Astrocyte of the cerebellum (primary cell): Measurements from ENCODE around the gene SPATS2.

Experiments
- DNase-seq: peaks from one replicate; pipeline ENCODE4 v3.0.0-alpha.2; 2011; ENCODE audit warnings: low read depth
- H3K4me3 ChIP-seq: 2 replicates; pipeline ENCODE4 v1.5.1; 2011; ENCODE audit warnings: mild to moderate bottlenecking, low read depth, low read length, moderate library complexity
- in situ Hi-C: cut with HindIII; loops from 2 replicates; pipeline ENCODE4 v1.10.0; 2017; ENCODE audit warnings: low sequenced_read_pairs
- TF ChIP-seq, protein P1 (sequence below): IDR thresholded peaks from 2 replicates; pipeline ENCODE4 v1.5.1; 2012; ENCODE audit warnings: low read length, low read depth, moderate library complexity, mild to moderate bottlenecking; ENCODE audit errors: missing control alignments

The SPATS2 gene

DNA sequence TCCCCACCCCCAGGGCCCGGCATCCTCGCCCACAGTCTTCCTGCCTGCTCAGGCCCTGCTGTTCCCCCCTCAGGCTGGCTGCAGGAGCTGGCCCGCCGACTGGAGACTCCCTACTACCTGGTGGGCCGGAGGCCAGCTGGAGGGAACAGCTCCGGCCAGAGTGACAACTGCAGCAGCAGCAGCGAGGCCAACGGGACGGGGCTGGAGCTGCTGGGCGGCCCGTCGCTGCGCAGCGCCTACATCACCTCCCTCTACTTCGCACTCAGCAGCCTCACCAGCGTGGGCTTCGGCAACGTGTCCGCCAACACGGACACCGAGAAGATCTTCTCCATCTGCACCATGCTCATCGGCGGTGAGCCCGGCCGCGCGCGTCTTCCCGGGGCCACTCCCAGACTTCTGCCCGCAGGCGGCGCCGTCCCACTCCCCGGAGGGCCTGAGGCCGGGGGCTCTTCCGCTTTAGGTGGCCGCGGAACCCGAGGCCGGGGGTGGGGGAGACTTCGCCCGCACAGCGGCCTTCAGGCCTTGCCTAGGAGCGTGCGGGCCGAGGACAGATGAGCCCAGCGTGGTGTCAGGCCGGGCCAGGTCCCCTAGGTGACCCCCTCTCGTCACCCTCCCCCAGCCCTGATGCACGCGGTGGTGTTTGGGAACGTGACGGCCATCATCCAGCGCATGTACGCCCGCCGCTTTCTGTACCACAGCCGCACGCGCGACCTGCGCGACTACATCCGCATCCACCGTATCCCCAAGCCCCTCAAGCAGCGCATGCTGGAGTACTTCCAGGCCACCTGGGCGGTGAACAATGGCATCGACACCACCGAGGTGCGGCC, 181.8 kb downstream of the SPATS2 start:
- peak overlapping the region; percentile 20 for H3K4me3 ChIP-seq
- TF ChIP-seq, protein P1, sequence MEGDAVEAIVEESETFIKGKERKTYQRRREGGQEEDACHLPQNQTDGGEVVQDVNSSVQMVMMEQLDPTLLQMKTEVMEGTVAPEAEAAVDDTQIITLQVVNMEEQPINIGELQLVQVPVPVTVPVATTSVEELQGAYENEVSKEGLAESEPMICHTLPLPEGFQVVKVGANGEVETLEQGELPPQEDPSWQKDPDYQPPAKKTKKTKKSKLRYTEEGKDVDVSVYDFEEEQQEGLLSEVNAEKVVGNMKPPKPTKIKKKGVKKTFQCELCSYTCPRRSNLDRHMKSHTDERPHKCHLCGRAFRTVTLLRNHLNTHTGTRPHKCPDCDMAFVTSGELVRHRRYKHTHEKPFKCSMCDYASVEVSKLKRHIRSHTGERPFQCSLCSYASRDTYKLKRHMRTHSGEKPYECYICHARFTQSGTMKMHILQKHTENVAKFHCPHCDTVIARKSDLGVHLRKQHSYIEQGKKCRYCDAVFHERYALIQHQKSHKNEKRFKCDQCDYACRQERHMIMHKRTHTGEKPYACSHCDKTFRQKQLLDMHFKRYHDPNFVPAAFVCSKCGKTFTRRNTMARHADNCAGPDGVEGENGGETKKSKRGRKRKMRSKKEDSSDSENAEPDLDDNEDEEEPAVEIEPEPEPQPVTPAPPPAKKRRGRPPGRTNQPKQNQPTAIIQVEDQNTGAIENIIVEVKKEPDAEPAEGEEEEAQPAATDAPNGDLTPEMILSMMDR, result peak; percentile 52
- in situ Hi-C loops, result no loop called here
- no peak for DNase-seq

- in situ Hi-C loops, result no loop called here
- TF ChIP-seq, protein P1, result no peak
- no peak for DNase-seq
- no peak overlapping the region for H3K4me3 ChIP-seq
Measured at GRCh38 chr12:49549735-49550692, 182.8 kb downstream of the SPATS2 start.

GRCh38 chr12:49550693-49551252, 183.5 kb downstream of the SPATS2 start:
- no peak overlapping the region for H3K4me3 ChIP-seq
- TF ChIP-seq, protein P1, result no peak
- in situ Hi-C loops, result no loop called here
- no peak for DNase-seq

GRCh38 chr12:49552014-49552413, 184.8 kb downstream of the SPATS2 start:
- TF ChIP-seq, protein P1, result no peak
- DNase-seq, result no peak
- in situ Hi-C loops, result no loop called here
- H3K4me3 ChIP-seq, result no peak overlapping the region

GRCh38 chr12:49552425-49552824, 185.2 kb downstream of the SPATS2 start:
- no peak for DNase-seq
- TF ChIP-seq, protein P1, result no peak
- no peak overlapping the region for H3K4me3 ChIP-seq

DNA sequence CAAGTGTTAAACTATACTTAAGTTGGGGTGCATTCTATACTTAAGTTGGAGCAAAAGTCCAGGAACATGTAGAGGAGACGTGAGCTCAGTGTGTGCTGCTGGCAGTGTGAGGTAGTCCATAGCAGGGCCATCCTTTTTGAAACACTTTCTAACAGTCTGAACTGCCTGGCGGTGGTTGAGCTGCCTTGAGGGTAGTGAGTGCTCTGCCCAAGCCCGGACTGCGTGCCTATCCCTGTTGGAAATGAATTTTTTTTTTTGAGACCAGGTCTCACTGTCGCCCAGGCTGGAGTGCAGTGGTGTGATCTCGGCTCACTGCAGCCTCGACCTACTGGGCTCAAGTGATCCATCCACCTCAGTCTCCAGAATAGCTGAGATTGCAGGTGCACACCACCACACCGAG, 185.6 kb downstream of the SPATS2 start:
- no peak overlapping the region for H3K4me3 ChIP-seq
- TF ChIP-seq, protein P1, result no peak
- in situ Hi-C loops, result no loop called here
- no peak for DNase-seq

More at GRCh38 chr12:49552425-49552824, 185.2 kb downstream of the SPATS2 start:
- in situ Hi-C loops, result no loop called here
